Measurements from ENCODE around the gene HNRNPDL.
"Not testable (repeated sequence)": the region's sequence is repeated elsewhere in the genome, so short reads cannot be mapped to it uniquely, and the experiment has no call there.

Gene HNRNPDL

DNA sequence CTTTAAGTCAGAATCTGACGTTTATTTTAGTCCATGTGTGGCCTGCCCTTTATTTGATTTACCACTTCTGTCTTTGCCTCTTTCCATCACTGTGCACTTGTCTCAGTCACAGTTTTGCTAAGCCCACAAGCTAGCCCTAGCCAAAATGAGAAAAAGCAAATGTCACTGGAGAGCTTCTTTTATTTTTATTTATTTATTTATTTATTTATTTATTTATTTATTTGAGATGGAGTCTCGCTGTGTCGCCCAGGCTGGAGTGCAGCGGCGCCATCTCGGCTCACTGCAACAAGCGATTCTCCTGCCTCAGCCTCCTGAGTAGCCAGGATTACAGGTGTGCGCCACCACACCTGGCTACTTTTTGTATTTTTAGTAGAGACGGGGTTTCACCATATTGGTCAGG lies 40.2 kb downstream of the HNRNPDL start:
- DNase-seq (ENCODE audit: low read depth in 1 of 2, low spot score in 1 of 2) = not testable (repeated sequence)

GRCh38 chr4:82388405-82388804 lies 41.9 kb downstream of the HNRNPDL start:
- DNase-seq (ENCODE audit: low read depth in 1 of 2, low spot score in 1 of 2) = no peak

DNA sequence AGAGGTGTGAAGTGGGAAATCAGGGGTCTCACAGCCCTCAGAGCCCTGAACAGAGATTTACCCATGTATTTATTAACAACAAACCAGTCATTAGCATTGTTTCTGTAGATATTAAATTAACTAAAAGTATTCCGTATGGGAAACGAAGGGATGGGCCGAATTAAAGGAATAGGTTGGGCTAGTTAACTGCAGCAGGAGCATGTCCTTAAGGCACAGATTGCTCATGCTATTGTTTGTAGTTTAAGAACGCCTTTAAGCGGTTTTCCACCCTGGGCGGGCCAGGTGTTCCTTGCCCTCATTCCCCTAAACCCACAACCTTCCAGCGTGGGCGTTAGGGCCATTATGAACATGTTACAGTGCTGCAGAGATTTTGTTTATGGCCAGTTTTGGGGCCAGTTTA lies 44.0 kb downstream of the HNRNPDL start:
- not testable (repeated sequence) for DNase-seq (ENCODE audit: low read depth in 1 of 2, low spot score in 1 of 2)

- DNase-seq (ENCODE audit: low read depth in 1 of 2, low spot score in 1 of 2) = no peak
Measured at GRCh38 chr4:82382751-82383150, 47.5 kb downstream of the HNRNPDL start.

DNA sequence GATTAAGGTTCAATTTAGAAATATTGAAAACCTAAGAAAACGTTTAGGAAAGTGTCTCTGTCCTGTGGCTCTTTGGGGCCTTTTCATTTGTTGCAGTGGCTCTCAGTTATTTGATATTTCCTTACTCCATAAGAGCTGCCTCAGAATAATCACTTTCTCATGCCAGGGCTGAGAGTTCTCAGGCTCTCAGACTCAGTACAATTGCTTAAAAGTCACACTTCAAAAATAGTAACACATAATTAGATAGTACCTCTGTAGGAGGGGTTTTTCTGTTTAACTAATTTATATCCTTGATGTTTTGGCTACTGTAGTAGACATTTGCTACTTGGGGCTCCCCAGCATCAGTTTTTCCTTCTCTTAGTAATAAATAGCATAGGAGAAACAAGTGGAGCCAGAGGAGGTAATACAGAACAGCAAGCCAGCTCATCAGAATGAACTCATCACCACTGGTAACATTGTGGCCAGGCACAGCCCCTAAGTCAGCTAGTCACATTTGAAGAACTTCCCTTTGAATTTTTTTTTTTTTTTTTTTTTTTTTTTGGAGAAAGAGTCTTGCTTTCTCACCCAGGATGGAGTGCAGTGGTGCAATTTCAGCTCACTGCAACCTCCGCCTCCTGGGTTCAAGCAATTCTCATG lies 48.5 kb downstream of the HNRNPDL start:
- DNase-seq (ENCODE audit: low read depth in 1 of 2, low spot score in 1 of 2) = no peak

- DNase-seq (ENCODE audit: low read depth in 1 of 2, low spot score in 1 of 2) = no peak
Measured at GRCh38 chr4:82381235-82381634, 49.0 kb downstream of the HNRNPDL start.

- no peak for DNase-seq (ENCODE audit: low read depth in 1 of 2, low spot score in 1 of 2)
Measured at GRCh38 chr4:82380831-82381230, 49.4 kb downstream of the HNRNPDL start.

- no peak for DNase-seq (ENCODE audit: low read depth in 1 of 2, low spot score in 1 of 2)
Measured at GRCh38 chr4:82380344-82380743, 49.9 kb downstream of the HNRNPDL start.

DNA sequence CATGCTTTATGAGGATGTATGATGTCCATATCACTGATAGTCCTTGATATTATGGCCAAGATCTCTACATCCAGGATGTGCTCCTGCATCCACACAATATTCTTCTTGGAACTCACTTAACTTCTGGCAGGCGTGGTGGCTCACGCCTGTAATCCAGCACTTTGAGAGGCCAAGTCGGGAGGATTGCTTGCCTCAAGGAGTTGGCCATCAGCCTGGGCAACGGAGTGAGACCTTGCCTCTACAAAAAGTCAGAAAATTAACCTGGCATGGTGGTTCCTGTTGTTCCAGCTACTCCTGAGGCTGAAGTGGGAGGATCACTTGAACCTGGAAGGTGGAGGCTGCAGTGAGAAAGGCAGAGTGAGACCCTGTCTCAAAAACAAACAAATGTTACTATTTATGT lies 54.2 kb downstream of the HNRNPDL start:
- DNase-seq (ENCODE audit: low read depth in 1 of 2, low spot score in 1 of 2) = no peak

DNA sequence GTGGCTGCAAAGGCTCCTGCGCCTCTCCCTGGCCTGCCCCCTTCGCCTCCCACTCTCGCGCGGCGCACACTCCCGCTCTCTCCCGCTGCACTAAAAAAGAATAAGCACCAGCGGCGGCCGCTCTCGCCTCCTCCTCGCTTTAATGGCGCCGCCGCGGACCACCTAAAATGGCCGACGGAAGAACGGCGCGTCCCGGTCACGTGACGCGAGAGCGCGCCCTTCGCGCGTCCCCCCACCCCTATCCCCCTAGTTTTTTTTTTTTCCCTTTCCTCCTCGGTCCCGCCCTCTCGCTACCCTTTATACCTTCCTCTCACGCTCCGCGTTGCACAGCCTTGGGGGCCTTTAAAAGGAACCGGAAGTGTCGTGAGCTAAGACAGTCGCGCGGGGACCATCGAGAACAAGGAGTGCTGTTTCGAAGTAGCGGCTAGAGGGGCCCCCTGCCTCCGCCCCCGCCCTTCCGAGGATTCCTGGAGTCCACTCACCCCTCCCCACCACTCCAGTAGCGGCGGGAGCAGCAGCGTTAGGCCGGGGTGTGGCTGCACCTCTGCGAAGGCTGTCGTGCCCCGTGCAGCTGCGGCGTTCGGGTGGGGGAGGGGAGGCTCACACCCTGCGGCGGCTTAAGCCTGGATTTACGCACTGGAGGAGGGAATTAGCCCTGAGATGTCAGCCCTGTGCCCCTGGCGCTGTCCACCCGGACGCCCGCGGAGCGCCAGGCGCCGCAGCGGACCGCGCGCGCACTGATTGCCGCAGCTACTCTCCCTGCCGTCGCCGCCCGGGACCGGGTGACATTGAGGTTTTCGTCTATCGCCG lies 56.2 kb downstream of the HNRNPDL start, which contains the start of gene HNRNPD:
TSS of gene HNRNPD (minus strand) at position 176 of the 810 bp plus-strand sequence. CDS start 313 bp downstream, outside the sequence.
- peak; percentile 78 to 93 for DNase-seq (ENCODE audit: low read depth in 1 of 2, low spot score in 1 of 2)

- no peak for DNase-seq (ENCODE audit: low read depth in 1 of 2, low spot score in 1 of 2)
Measured at GRCh38 chr4:82373486-82373815, 56.8 kb downstream of the HNRNPDL start.

Measured in activated CD4-positive, alpha-beta T cell treated with anti-CD3 and anti-CD28 coated beads, Interleukin-2, amount 50 U/mL, for 24 hours (primary cell).